GM12875 (cell line): ENCODE results near the gene KRT222.

Experiments used
- H3K4me3 ChIP-seq: one replicate; pipeline ENCODE4 v1.5.1; 2011; ENCODE audit warnings: low read depth, low read length, control low read depth
- TF ChIP-seq, protein P1 (sequence below): IDR thresholded peaks from 2 replicates; pipeline ENCODE4 v1.5.1; 2011; ENCODE audit warnings: low read depth, mild to moderate bottlenecking, control low read depth, inconsistent platforms, low read length, moderate library complexity, borderline replicate concordance; ENCODE audit not compliant: insufficient read depth

KRT222 gene

DNA sequence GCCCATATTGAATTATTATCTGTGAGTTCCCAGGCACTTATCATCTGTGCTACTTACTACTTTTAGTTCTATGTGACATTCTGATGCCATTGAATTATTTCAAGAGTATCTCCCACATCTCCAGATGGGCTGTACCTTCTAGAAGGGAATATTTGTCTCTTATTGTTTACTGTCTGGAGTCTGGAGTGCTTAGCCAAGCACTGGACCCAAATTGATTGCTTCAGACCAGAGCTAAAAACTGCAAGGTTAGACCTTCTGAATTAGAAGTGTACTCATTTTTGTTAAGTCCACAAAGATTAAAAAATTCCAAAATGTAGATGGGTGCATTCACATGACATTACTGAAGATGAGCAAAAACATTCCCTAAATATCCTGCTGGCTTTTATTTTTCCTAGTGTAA is 16.0 kb upstream of the KRT222 start:
- TF ChIP-seq, protein P1, sequence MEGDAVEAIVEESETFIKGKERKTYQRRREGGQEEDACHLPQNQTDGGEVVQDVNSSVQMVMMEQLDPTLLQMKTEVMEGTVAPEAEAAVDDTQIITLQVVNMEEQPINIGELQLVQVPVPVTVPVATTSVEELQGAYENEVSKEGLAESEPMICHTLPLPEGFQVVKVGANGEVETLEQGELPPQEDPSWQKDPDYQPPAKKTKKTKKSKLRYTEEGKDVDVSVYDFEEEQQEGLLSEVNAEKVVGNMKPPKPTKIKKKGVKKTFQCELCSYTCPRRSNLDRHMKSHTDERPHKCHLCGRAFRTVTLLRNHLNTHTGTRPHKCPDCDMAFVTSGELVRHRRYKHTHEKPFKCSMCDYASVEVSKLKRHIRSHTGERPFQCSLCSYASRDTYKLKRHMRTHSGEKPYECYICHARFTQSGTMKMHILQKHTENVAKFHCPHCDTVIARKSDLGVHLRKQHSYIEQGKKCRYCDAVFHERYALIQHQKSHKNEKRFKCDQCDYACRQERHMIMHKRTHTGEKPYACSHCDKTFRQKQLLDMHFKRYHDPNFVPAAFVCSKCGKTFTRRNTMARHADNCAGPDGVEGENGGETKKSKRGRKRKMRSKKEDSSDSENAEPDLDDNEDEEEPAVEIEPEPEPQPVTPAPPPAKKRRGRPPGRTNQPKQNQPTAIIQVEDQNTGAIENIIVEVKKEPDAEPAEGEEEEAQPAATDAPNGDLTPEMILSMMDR: no peak
- no peak overlapping the region for H3K4me3 ChIP-seq

DNA sequence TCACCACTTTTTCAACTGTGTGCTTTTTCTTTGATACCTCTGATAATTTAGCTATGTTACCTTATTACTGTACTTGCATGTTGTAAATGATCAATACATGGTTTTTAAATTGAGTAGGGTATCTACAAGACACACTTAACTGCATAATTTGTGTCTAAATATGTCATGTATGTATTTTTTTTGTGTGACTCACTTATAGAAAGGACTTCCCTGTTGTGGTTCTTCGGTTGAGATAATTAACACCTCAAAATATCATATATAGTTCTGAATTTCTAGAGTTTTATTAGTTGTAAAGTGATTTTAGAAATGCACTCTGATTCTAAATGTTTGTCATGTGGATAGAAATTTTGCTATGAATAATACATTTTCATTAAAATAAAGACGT is 14.5 kb upstream of the KRT222 start:
- no peak overlapping the region for H3K4me3 ChIP-seq
- TF ChIP-seq, protein P1: no peak

DNA sequence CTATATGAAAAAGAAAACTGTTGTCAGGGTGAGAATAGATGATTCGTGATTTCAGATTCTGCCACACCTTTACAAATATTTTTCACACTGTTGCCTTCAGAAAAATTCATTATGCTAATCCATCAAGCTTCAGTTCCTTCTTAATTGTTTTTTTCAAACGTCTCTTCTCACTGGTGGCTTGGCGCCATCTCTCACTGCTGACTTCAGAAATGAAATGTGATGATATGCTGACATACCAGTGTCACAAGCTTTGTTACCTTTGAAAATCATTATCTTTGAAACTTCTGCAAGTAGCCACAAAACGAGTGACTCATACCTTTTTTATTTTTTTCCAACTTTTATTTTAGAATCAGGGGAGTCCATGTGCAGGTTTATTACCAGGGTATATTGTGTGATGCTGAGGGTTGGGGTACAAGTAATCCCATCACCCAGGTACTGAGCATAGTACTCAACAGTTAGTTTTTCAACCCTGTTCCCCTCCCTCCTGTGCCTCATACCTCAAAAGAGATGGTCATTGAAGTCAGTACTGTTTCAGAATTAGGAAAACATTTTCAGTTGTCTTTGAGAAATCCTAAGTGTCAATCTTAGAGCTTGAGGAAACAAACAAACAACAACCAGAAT is 14.0 kb upstream of the KRT222 start:
- no peak overlapping the region for H3K4me3 ChIP-seq
- TF ChIP-seq, protein P1: no peak

DNA sequence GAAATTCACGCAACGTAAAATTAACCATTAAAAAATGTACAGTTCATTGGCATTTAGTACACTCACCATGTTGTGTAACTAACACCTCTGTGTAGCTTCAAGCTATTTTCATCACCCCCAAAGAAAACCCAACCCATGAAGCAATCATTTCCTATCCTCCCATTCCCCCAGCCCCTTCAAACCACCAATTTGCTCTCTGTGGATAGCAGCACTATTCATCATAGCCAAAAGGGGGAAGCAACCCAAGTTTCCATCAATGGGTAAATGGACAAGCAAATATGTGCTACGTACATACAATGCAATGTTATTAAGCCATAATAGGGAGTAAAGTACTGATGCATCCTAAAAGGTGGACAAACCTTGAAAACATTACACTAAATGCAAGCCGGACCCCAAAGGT is 10.9 kb upstream of the KRT222 start:
- TF ChIP-seq, protein P1: no peak
- H3K4me3 ChIP-seq: no peak overlapping the region

DNA sequence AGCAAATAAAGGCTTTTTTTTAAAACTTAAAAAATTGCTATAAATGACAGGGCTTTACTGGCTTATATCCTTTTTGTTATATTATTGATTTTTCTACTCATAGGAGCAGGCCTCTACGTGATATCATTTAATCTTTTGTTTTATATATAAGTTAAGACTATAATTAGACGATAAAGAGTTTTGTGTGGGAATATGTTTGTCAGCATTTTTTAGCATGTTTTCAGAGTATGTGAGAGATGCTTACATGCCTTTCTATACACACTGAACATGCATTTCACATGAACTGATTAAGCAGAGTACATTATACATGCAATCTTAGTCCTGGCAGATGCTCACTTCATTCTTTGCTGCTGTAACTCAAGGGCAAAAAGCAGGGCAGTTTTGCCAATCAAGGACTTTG is 7.7 kb upstream of the KRT222 start:
- H3K4me3 ChIP-seq: no peak overlapping the region
- TF ChIP-seq, protein P1: no peak

DNA sequence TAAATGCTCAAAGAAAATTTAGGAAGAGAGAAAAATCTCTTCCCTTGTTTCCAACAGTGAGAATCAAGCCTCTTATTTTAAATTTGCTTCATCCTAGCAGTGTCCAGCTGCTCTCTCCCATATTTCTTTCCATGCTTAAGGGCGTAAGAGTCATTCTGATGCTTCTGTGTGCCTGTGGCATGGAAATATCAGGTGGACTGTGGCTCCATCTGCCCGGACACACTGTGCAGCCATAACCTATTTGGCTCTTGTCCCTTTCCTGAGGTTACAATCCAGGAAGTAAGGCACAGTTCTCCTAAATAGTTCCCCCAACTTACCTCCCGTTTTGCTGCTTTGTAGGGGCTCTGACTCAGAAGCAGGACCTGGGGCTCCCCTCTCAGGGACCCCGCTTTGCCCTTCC is 6.3 kb upstream of the KRT222 start:
- TF ChIP-seq, protein P1: no peak
- H3K4me3 ChIP-seq: no peak overlapping the region

DNA sequence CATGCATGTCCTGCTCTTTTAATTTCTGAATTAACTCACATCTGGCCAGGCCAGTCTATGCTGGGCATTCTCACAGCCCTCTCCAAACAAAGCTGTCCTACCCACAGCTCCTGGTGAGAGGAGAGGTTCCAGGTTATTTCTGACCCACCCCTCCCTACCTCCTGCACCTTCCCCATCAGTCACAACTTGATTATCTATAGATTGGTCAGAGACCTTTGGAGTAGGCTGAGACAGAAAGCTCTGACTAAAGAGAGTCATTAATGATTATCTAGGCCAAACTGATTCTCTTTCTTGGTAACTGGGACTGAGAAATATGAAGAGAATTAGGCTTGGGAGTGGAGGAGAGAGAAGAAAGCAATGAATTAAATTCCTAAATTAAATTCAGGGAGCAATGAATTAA is 1.4 kb upstream of the KRT222 start:
- TF ChIP-seq, protein P1: no peak
- H3K4me3 ChIP-seq: no peak overlapping the region
